ENCODE results near the gene ERI3.

ERI3 gene

DNA sequence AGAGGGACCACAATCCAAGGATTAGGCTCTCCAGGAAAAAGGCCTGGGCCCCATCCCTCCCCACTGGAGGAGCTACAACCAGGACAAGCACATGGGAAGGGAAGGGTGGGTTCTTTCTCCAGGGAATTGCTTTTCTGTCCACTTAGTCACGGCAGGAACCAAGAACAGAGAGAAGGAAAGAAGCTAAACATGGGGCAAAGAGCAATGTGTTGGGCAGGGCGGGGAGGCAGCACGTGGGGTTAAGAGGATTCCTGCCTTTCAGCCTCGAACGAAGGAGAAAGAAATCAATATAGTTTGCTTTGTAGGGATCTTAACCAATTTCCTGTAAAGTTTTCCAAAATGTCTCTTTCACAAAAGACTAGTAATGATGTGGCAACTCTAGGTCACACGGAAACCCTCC lies 21.7 kb downstream of the ERI3 start:
- Histone ChIP-seq H3K27me3 (replicated peaks; ENCODE audit: control insufficient read depth, insufficient read depth, low read length, poor library complexity, severe bottlenecking) (no peaks in the 10 kb centered on the region), H3K4me3 (ENCODE audit: insufficient read depth, low read depth, low read length, poor library complexity, severe bottlenecking) (no peak overlapping the region), H3K9me3 (ENCODE audit: control insufficient read depth, low read length) (no peaks in the 10 kb centered on the region), H3K27ac (ENCODE audit: insufficient read depth, low read length, poor library complexity, severe bottlenecking) (no peak overlapping the region), H3K4me1 (ENCODE audit: control insufficient read depth, insufficient read depth, low read length, poor library complexity, severe bottlenecking) (no peaks in the 10 kb centered on the region), H3K36me3 (ENCODE audit: control insufficient read depth, insufficient read depth, low read length) (peaks cover 18% of the 10 kb centered on the region)
- no peak for DNase-seq

DNA sequence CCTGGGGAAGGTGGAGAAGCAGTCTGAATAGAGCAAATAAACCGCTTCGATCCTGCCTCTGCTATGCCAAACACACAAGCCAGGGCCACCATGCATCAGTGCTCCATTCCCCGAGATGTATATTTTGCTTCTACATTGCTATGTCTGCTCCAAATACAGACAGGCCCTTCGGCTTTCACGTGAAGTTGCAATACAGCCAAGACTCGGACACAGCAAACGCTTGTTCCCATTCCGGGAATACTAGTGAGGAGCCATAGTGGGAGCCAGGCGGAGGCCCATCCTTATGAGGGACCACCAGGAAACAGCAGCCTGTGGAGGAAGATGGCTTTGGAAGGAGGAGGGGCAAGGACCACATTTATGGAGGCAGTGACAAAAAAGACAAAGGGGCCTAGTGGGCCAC lies 22.6 kb downstream of the ERI3 start:
- Histone ChIP-seq H3K4me3 (ENCODE audit: insufficient read depth, low read depth, low read length, poor library complexity, severe bottlenecking) (no peak overlapping the region), H3K27me3 (replicated peaks; ENCODE audit: control insufficient read depth, insufficient read depth, low read length, poor library complexity, severe bottlenecking) (no peaks in the 10 kb centered on the region), H3K27ac (ENCODE audit: insufficient read depth, low read length, poor library complexity, severe bottlenecking) (no peak overlapping the region), H3K9me3 (ENCODE audit: control insufficient read depth, low read length) (no peaks in the 10 kb centered on the region), H3K36me3 (ENCODE audit: control insufficient read depth, insufficient read depth, low read length) (peaks cover 15% of the 10 kb centered on the region), H3K4me1 (ENCODE audit: control insufficient read depth, insufficient read depth, low read length, poor library complexity, severe bottlenecking) (no peaks in the 10 kb centered on the region)
- no peak for DNase-seq

DNA sequence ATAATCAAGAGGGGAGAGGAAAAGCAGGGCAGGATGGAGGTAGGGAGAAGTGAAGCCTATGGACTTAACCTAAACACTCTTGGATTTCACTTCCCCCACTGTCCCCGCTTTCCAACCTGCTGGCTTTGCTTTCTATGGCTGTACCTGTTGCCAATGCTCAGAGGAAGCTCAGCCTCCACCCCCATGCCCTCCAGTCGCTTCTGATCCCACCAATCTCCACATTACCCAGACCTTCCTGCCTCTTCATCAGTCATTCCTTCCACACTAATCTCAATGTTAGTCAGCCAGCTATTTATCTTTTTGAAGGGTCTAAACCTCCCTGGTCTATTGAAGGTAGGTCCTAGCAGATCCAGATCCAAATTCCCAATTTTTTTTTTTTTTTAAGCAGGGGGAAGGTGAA lies 24.1 kb downstream of the ERI3 start:
- H3K27ac ChIP-seq (ENCODE audit: insufficient read depth, low read length, poor library complexity, severe bottlenecking): no peak overlapping the region
- H3K4me1 ChIP-seq (ENCODE audit: control insufficient read depth, insufficient read depth, low read length, poor library complexity, severe bottlenecking): no peaks in the 10 kb centered on the region
- peaks cover 10% of the 10 kb centered on the region for H3K36me3 ChIP-seq (ENCODE audit: control insufficient read depth, insufficient read depth, low read length)
- H3K9me3 ChIP-seq (ENCODE audit: control insufficient read depth, low read length): no peaks in the 10 kb centered on the region
- H3K27me3 ChIP-seq (replicated peaks; ENCODE audit: control insufficient read depth, insufficient read depth, low read length, poor library complexity, severe bottlenecking): no peaks in the 10 kb centered on the region
- no peak overlapping the region for H3K4me3 ChIP-seq (ENCODE audit: insufficient read depth, low read depth, low read length, poor library complexity, severe bottlenecking)
- DNase-seq: no peak

DNA sequence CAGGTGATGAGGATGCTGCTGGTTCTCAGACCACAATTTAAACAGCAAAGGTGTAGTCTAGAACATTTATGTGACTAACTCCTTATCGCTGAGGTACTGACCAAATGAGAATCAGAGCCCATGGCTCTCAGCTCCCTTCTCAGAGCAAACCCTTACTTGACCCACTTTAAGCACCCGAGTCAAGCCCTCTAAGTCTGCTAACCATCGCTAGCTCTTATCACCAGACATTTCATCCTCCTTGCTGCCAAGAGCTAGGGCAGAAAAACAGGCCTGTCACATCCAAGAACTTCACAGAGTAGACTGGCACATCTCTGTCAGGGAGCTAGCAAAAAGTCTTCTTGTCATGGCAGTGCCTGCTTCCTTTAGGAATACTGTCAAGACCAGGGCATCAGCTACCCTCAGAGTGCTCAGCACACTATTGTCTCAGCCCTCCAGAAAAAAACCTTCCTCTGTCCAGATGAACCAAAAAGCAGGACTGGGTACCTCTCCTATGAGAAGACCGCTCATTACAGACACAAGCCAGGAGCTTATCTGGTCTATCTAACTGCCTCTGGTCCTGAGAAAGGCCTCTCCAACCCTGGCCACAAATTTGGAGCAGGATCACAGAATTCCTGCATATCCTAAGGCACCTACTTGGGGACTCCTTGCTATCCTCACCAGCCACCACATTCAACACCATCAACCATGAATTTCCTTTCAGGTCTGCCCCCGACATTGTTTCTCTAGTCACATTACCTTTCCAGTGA lies 26.2 kb downstream of the ERI3 start:
- H3K4me3 ChIP-seq (ENCODE audit: insufficient read depth, low read depth, low read length, poor library complexity, severe bottlenecking): no peak overlapping the region
- H3K27ac ChIP-seq (ENCODE audit: insufficient read depth, low read length, poor library complexity, severe bottlenecking): no peak overlapping the region
- no peaks in the 10 kb centered on the region for H3K4me1 ChIP-seq (ENCODE audit: control insufficient read depth, insufficient read depth, low read length, poor library complexity, severe bottlenecking)
- H3K27me3 ChIP-seq (replicated peaks; ENCODE audit: control insufficient read depth, insufficient read depth, low read length, poor library complexity, severe bottlenecking): no peaks in the 10 kb centered on the region
- H3K36me3 ChIP-seq (ENCODE audit: control insufficient read depth, insufficient read depth, low read length): peaks cover 6% of the 10 kb centered on the region
- H3K9me3 ChIP-seq (ENCODE audit: control insufficient read depth, low read length): no peaks in the 10 kb centered on the region
- DNase-seq: no peak

DNA sequence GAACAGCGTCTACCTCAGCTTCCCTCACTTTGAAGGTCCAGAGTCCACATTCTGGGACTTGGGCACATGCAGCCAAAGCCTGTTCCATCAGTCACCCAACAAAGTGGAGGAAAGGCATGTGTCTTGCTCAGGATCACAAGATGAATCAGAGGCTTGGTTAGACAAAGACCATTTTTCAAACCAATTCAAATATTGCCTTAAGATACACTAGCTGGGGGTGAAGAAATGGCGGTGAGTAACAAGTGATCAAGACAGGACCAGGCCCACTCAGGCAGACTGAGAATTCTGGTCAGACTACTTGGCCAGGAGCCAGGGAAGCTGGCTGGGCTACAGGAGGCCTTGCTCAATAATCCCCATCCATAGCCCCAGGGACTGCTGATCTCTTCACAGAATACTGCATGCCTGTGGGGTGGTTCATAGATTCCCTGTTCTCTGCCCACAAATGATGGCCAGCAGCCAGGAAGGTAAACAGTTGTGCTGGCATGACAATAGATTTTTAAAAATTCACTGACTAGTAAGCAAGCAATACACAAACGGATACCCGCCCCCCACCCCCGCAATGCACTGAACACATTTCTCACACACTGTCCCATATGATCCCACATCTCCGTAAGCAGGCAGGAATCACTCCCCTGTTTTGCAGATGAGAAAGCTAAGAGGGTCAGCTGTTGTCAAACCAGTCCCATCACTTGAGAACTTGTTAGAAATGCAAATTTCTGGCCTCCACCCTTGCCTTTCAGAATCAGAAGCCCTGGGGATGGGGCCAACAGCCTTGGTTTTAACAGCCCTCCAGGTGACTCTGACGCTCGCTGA lies 27.2 kb downstream of the ERI3 start:
- Histone ChIP-seq H3K36me3 (ENCODE audit: control insufficient read depth, insufficient read depth, low read length) (peaks cover 5% of the 10 kb centered on the region), H3K9me3 (ENCODE audit: control insufficient read depth, low read length) (no peaks in the 10 kb centered on the region), H3K27me3 (replicated peaks; ENCODE audit: control insufficient read depth, insufficient read depth, low read length, poor library complexity, severe bottlenecking) (no peaks in the 10 kb centered on the region), H3K4me1 (ENCODE audit: control insufficient read depth, insufficient read depth, low read length, poor library complexity, severe bottlenecking) (no peaks in the 10 kb centered on the region), H3K27ac (ENCODE audit: insufficient read depth, low read length, poor library complexity, severe bottlenecking) (no peak overlapping the region), H3K4me3 (ENCODE audit: insufficient read depth, low read depth, low read length, poor library complexity, severe bottlenecking) (no peak overlapping the region)
- no peak for DNase-seq

DNA sequence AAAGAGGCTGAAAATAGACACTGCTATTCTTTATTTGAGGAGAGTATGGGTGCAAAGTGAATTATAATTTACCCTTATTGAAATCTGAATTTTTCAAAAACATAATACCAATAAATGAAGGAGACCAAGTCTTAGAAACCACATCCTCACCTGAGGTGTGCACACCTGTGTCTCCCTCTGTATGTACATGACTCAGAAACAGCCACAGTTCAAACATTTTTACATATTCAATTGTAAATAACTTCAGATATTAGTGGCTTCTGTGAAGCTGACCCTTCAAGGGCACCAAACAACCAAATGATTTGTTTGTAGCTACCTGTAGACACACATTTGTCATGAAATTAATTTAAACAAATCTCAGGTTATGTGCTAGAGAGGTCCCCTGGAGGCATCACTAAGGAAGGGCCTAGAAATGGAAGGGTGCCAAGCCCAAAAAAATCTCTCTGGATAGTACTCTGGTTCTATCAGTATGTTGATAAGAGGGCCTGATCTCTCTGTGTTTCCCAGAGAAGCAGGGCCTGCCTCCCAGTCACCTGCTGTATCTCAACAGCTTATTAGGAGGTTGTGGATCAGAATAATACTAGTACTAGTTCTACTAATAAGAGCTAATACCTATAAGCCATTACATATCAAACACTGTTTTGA lies 28.1 kb downstream of the ERI3 start:
- DNase-seq: no peak
- no peaks in the 10 kb centered on the region for H3K4me1 ChIP-seq (ENCODE audit: control insufficient read depth, insufficient read depth, low read length, poor library complexity, severe bottlenecking)
- no peaks in the 10 kb centered on the region for H3K27me3 ChIP-seq (replicated peaks; ENCODE audit: control insufficient read depth, insufficient read depth, low read length, poor library complexity, severe bottlenecking)
- no peak overlapping the region for H3K27ac ChIP-seq (ENCODE audit: insufficient read depth, low read length, poor library complexity, severe bottlenecking)
- no peaks in the 10 kb centered on the region for H3K36me3 ChIP-seq (ENCODE audit: control insufficient read depth, insufficient read depth, low read length)
- H3K4me3 ChIP-seq (ENCODE audit: insufficient read depth, low read depth, low read length, poor library complexity, severe bottlenecking): no peak overlapping the region
- no peaks in the 10 kb centered on the region for H3K9me3 ChIP-seq (ENCODE audit: control insufficient read depth, low read length)

DNA sequence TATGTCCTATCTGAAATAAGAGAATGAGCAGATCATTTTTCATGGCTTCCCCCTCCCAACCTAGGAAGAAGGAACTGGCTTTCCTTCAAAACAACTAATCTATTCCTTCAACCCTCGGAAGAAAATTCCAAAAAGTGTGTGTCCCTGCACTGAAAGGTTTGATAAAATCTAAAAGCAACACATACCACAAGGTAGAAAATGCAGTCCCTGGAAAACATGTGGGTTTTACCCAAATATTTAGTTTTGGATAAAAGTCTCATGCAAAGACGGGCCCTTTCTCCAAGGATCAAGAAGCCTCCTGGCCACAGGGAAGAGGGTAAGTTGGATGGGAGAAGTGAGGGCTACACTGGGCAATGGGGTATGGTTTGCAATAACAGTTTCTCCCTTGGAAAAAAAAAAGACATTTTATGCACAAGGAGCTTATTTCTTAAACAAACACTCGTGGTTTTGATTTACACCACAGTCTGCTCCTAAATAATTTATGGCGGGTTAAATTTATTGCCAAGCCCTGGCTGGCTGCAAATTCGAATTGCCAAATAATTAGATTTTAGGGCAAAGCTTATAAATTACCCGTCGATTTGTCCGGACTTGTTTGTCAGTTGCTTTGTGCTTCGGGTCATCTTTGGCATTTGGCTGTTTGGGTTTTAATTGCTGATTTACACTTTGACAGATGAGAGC lies 28.9 kb downstream of the ERI3 start:
- Histone ChIP-seq H3K9me3 (ENCODE audit: control insufficient read depth, low read length) (no peaks in the 10 kb centered on the region), H3K4me3 (ENCODE audit: insufficient read depth, low read depth, low read length, poor library complexity, severe bottlenecking) (no peak overlapping the region), H3K36me3 (ENCODE audit: control insufficient read depth, insufficient read depth, low read length) (no peaks in the 10 kb centered on the region), H3K27me3 (replicated peaks; ENCODE audit: control insufficient read depth, insufficient read depth, low read length, poor library complexity, severe bottlenecking) (no peaks in the 10 kb centered on the region), H3K4me1 (ENCODE audit: control insufficient read depth, insufficient read depth, low read length, poor library complexity, severe bottlenecking) (no peaks in the 10 kb centered on the region), H3K27ac (ENCODE audit: insufficient read depth, low read length, poor library complexity, severe bottlenecking) (no peak overlapping the region)
- no peak for DNase-seq

DNA sequence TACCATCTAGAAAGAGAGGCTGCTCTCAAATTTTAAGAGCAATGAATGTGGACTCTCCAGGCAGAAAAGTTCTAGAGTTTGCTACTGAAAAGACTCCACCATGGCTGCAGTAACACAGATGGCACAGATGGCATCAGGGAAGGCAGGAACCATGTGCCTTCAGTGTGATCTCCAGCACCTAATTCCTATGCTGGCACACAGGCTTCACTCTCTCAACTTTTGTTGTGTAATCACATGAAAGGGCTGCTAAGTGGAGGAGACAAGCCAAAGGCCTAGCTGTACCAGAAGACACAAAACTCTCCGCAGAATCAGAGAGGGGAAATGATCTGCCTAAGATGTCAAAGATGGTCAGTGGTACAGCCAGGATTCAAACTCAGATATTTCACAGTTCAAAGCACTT lies 31.1 kb downstream of the ERI3 start:
- no peak for DNase-seq
- H3K27ac ChIP-seq (ENCODE audit: insufficient read depth, low read length, poor library complexity, severe bottlenecking): no peak overlapping the region
- peaks cover 13% of the 10 kb centered on the region for H3K36me3 ChIP-seq (ENCODE audit: control insufficient read depth, insufficient read depth, low read length)
- H3K4me3 ChIP-seq (ENCODE audit: insufficient read depth, low read depth, low read length, poor library complexity, severe bottlenecking): no peak overlapping the region
- H3K4me1 ChIP-seq (ENCODE audit: control insufficient read depth, insufficient read depth, low read length, poor library complexity, severe bottlenecking): no peaks in the 10 kb centered on the region
- H3K27me3 ChIP-seq (replicated peaks; ENCODE audit: control insufficient read depth, insufficient read depth, low read length, poor library complexity, severe bottlenecking): no peaks in the 10 kb centered on the region
- H3K9me3 ChIP-seq (ENCODE audit: control insufficient read depth, low read length): no peaks in the 10 kb centered on the region

DNA sequence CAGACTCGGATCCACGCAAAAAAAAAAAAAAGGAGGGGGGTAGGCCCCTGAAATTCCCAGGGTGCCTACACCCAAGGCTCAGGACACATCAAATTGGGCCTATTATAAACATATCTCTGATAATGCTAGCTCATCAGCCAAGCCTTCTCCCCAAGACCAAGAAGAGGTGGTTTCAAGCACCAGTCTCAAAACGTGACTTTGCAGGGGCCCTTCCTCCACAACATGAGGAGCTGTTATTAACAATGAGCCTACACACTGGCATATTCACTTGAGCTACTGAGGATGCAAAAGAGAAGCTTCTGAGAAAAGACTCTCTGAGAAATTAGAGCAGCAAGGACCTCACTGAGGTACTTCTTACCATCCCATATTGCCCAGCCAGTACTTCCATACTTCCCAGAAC lies 32.7 kb downstream of the ERI3 start:
- H3K27ac ChIP-seq (ENCODE audit: insufficient read depth, low read length, poor library complexity, severe bottlenecking): no peak overlapping the region
- no peaks in the 10 kb centered on the region for H3K27me3 ChIP-seq (replicated peaks; ENCODE audit: control insufficient read depth, insufficient read depth, low read length, poor library complexity, severe bottlenecking)
- no peaks in the 10 kb centered on the region for H3K9me3 ChIP-seq (ENCODE audit: control insufficient read depth, low read length)
- H3K4me3 ChIP-seq (ENCODE audit: insufficient read depth, low read depth, low read length, poor library complexity, severe bottlenecking): no peak overlapping the region
- no peak for DNase-seq
- no peaks in the 10 kb centered on the region for H3K4me1 ChIP-seq (ENCODE audit: control insufficient read depth, insufficient read depth, low read length, poor library complexity, severe bottlenecking)
- peaks cover 17% of the 10 kb centered on the region for H3K36me3 ChIP-seq (ENCODE audit: control insufficient read depth, insufficient read depth, low read length)

Data from effector memory CD4-positive, alpha-beta T cell (primary cell).